SHP77 treated with DMSO at 0.1 percent for 48 hours (cell line): ENCODE measurements around the gene INPPL1.

Experiments used
- DNase-seq: peaks from one replicate; lab custom pipeline; 2025; lab: John Stamatoyannopoulos, UW

Gene INPPL1

GRCh38 chr11:72231396-72232259, 7.1 kb downstream of the INPPL1 start:
- no peak for DNase-seq

GRCh38 chr11:72232260-72233055, 7.9 kb downstream of the INPPL1 start:
- DNase-seq: no peak

DNA sequence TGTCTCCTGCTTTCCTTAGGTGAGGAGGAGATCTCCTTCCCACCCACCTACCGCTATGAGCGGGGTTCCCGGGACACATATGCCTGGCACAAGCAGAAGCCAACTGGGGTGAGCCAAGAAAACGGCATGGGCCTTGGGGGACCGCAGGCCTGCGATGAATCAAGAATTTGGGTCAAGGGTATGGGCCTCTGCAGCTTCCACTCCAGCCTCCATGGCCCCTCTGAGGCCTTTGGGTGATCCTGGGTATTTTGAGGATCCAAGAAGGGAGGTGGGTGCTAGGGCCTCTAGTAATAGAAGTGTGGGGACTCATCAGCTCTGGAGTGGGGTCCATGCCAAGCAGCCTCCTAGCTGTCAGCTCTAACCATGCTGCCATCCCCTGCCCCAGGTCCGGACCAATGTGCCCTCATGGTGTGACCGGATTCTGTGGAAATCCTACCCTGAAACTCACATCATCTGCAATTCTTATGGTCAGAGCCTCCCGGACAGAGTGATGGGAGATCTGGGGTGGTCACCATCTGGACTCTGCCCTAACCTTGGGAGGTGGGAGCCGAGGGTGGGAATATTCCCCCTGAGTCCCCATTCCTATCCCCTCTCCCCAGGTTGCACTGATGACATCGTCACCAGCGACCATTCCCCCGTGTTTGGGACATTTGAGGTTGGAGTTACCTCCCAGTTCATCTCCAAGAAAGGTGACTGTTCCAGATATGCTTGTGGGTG, 8.6 kb downstream of the INPPL1 start:
- DNase-seq: no peak

- DNase-seq: no peak
These were observed 9.4 kb downstream of the INPPL1 start for GRCh38 chr11:72233773-72234513.

DNA sequence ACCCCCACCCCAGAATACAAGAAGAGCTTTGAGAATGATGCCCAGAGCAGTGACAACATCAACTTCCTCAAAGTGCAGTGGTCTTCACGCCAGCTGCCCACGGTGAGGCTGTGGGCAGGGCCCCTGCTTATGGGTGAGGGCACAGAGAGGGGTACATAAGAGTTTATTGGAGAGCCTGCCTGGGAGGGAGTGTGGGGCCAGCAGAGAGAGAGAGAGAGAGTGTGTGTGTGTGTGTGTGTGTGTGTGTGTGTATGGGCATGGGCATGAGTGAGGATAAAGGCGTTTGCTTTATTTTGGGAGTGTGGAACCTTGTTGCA, 9.9 kb downstream of the INPPL1 start:
- DNase-seq: no peak

GRCh38 chr11:72234920-72235319, 10.4 kb downstream of the INPPL1 start:
- DNase-seq: no peak

GRCh38 chr11:72235351-72236057, 10.9 kb downstream of the INPPL1 start:
- DNase-seq: no peak

GRCh38 chr11:72236083-72236697, 11.6 kb downstream of the INPPL1 start:
- DNase-seq: no peak

DNA sequence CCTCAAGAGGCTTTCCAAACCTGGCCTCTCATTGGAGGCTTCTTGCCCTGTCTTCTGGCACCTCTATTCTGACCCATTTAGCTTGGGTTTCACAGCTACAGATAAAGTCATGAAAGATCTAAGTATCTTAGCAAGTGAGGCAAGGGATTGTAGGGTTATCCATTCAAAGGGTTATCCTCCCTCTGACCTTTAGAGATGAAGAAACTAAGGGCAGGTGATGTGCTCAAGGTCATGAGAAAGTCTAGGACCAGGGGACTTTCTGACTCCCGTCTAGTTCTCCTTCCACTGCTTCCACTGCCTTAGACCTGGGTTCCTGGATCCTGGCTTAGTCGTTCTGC, 12.2 kb downstream of the INPPL1 start:
- no peak for DNase-seq

DNA sequence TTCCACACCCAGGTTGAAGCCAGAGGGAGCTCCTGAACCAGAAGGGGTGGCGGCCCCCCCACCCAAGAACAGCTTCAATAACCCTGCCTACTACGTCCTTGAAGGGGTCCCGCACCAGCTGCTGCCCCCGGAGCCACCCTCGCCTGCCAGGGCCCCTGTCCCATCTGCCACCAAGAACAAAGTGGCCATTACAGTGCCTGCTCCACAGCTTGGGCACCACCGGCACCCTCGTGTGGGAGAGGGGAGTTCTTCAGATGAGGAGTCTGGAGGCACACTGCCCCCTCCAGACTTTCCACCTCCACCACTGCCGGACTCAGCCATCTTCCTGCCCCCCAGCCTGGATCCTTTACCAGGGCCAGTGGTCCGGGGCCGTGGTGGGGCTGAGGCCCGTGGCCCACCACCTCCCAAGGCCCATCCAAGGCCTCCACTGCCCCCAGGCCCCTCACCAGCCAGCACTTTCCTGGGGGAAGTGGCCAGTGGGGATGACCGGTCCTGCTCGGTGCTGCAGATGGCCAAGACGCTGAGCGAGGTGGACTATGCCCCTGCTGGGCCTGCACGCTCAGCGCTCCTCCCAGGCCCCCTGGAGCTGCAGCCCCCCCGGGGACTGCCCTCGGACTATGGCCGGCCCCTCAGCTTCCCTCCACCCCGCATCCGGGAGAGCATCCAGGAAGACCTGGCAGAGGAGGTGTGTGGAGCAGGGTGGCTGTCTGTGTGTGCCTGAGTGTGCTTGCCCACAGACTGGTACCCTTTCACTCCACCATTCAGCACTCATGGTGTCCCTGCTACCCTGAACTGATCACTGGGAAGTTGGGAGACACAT, 12.8 kb downstream of the INPPL1 start:
- DNase-seq: no peak

DNA sequence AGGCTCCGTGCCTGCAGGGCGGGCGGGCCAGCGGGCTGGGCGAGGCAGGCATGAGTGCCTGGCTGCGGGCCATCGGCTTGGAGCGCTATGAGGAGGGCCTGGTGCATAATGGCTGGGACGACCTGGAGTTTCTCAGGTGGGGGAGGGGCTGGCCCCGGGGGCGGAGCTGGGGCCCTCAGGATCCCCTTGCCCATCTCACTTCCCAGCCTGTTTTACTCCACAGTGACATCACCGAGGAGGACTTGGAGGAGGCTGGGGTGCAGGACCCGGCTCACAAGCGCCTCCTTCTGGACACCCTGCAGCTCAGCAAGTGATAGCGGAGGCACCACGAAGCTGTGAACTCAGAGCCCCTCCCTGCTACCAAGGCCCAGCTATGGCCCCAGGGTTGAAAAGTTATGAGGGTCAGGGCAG, 13.5 kb downstream of the INPPL1 start:
- DNase-seq: no peak

- no peak for DNase-seq
These were observed 14.1 kb downstream of the INPPL1 start for GRCh38 chr11:72238492-72239312.

DNA sequence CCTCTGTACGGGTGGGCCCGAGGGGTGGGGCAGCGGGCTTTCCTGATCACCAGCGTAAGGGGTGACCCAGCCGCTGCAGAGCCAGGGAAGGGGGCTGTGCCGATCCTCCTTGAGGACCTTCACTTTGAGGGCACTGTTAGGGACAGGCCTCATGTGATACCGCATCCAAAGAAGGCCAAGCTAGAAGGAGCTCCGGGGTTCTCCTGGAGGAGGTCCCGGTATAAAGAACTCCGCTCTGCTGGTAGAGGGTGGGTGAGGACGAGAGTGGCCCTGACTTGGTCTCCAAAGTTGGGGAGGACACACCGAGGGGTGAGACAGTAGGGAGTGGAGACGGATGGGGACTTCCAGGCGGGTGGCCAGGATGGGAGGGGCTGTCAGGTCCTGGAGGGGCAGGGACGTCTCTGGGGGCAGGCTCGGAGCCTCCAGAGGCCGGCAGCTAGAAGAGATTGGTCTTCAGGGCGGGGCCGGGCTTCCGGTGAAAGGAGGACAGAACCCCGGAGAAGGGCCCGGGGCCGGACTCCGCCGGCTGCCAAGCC, 14.8 kb downstream of the INPPL1 start:
- DNase-seq: no peak

DNA sequence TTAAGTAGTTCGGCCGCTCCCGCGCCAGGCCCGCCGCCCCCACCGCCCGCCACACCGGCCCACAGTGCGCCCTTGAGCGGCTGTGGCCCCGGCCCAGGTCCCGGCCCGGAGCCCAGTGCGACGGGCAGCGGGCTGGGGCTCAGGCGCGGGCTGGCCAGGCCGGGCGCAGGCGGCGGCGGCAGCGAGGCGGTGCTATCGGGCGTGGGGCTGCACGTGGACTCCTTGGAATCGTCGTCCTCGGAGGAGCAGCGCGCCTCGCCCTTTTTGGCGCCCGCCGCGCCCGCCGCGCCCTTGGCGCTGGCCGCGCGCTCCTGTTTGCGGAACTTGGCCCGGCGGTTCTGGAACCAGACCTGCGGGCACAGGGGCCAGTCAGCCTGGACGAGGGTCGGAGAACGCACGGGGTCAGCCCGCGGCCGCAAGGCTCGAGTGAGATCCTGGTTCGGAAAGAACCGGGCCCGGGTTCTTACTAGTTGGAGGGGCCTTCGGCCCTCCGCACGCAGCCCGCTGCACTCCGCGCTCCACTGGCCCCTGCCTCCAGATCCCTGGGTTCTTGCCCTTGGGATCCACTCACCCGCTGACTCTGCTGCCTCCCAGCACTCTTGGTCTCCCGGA, 15.4 kb downstream of the INPPL1 start:
- DNase-seq: no peak

DNA sequence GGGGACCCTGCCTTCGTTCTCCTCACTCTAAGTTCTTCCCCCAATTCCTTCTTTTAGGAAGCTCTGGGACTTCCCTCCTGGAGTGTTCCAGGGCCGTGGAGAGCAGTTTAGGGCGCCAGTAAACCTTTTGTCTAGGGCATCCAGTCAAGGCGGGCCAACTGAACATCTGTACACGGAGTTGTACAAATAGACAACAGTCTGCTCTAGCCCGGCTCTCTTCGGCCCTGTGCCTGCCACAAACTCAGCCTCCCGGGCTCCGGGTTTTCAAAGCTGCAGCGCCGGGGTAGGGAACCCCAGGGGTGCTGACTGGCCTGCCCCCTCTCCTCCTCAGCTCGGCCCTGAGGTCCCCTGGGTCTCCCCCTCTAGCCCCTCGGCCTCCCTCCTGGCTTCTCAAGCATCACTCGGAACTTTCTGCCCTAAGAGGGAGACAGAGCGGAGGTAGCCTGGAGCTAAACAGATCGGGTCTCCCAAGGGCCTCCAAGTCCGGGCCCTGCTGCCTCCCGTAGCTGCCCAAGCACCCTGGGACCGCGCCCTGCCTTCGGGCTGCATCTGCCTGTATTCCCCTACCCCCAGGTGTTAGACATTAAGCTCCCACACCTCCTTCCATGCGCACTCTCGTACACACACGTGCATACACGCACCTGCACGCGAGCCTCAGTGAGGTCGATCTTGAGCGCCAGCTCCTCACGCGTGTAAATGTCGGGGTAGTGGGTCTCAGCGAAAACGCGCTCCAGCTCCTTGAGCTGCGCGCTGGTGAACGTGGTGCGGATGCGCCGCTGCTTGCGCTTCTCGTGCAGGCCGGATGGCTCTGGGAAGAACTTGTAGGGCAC, 16.1 kb downstream of the INPPL1 start:
- DNase-seq: no peak

- DNase-seq: no peak
These were observed 16.8 kb downstream of the INPPL1 start for GRCh38 chr11:72241291-72241781.

DNA sequence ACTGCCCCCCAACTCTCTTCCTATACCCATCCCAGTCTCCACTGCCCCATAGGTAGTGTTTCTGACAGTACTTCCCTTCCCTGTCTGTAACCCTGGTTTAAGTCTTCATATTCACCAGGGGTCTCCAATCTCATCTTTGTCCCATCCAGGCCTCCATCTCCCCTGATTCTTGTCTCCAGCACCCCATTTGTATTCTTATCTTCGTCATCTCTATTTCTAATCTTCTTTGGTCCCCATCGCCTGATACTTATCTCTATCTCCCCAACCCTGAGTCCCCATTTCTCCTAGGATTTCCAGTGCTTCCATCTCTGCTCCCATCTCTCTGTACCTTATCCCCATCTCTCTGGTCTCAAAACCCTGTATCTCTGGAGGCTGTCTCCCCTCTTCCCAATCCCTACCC, 17.6 kb downstream of the INPPL1 start:
- DNase-seq: no peak
